Astrocyte (in vitro differentiated cells and primary cell): Measurements from ENCODE around the gene PRDM8. TPM values are rescaled to one million over a fixed set of nuclear protein-coding genes. Genes with fewer than 3 reads are reported as not detected.

ENCODE experiments used
- DNase-seq: peaks from one replicate; pipeline ENCODE4 v3.0.0-alpha.2; 2010; ENCODE audit warnings: low read depth
- FAIRE-seq: peaks from 2 replicates; lab custom pipeline; 2011; peaks lifted over from hg19 to GRCh38; lab: Jason Lieb, UNC
- H2AFZ ChIP-seq: 2 replicates; pipeline ENCODE4 v1.6.0; 2012; ENCODE audit warnings: low read depth, low read length, inconsistent platforms
- H3K27ac ChIP-seq: 2 replicates; pipeline ENCODE4 v1.5.1; 2011; ENCODE audit warnings: low read depth, low read length, inconsistent platforms
- H3K27me3 ChIP-seq: 2 replicates; pipeline ENCODE4 v1.6.0; 2011; ENCODE audit warnings: low read length, inconsistent platforms; ENCODE audit not compliant: insufficient read depth
- H3K36me3 ChIP-seq: 2 replicates; pipeline ENCODE4 v1.5.1; 2011; ENCODE audit warnings: low read length, inconsistent platforms; ENCODE audit not compliant: insufficient read depth
- H3K4me1 ChIP-seq: 2 replicates; pipeline ENCODE4 v1.5.1; 2011; ENCODE audit warnings: low read length, inconsistent platforms; ENCODE audit not compliant: insufficient read depth
- H3K4me2 ChIP-seq: 2 replicates; pipeline ENCODE4 v1.6.0; 2012; ENCODE audit warnings: low read length, inconsistent platforms
- H3K4me3 ChIP-seq: 2 replicates; pipeline ENCODE4 v1.5.1; 2011; ENCODE audit warnings: low read depth, mild to moderate bottlenecking, low read length, inconsistent platforms; ENCODE audit not compliant: insufficient read depth
- H3K79me2 ChIP-seq: 2 replicates; pipeline ENCODE4 v1.6.0; 2012; ENCODE audit warnings: mild to moderate bottlenecking, low read length, inconsistent platforms; ENCODE audit not compliant: insufficient read depth
- H3K9ac ChIP-seq: 2 replicates; pipeline ENCODE4 v1.6.0; 2012; ENCODE audit warnings: mild to moderate bottlenecking, low read length, inconsistent platforms
- H3K9me3 ChIP-seq: 2 replicates; pipeline ENCODE4 v1.5.1; 2012; ENCODE audit warnings: low read depth, mild to moderate bottlenecking, low read length, inconsistent platforms; ENCODE audit not compliant: insufficient read depth
- H4K20me1 ChIP-seq: 2 replicates; pipeline ENCODE4 v1.6.0; 2012; ENCODE audit warnings: low read length, inconsistent platforms; ENCODE audit not compliant: insufficient read depth
- H3K27ac Mint-ChIP-seq: one replicate; pipeline ENCODE4 v1.8.0; 2021; ENCODE audit warnings: mild to moderate bottlenecking, mixed read lengths; ENCODE audit not compliant: unreplicated experiment
- H3K27me3 Mint-ChIP-seq: one replicate; pipeline ENCODE4 v1.8.0; 2021; ENCODE audit warnings: low read depth, mixed read lengths; ENCODE audit not compliant: unreplicated experiment
- H3K36me3 Mint-ChIP-seq: one replicate; pipeline ENCODE4 v1.8.0; 2021; ENCODE audit warnings: low read depth, mixed read lengths; ENCODE audit not compliant: unreplicated experiment
- H3K4me1 Mint-ChIP-seq: one replicate; pipeline ENCODE4 v1.8.0; 2021; ENCODE audit warnings: low read depth, mixed read lengths; ENCODE audit not compliant: unreplicated experiment
- H3K4me3 Mint-ChIP-seq: one replicate; pipeline ENCODE4 v1.8.0; 2021; ENCODE audit warnings: mild to moderate bottlenecking, moderate library complexity, mixed read lengths; ENCODE audit not compliant: unreplicated experiment
- H3K9me3 Mint-ChIP-seq: one replicate; pipeline ENCODE4 v1.8.0; 2021; ENCODE audit warnings: mild to moderate bottlenecking, mixed read lengths; ENCODE audit not compliant: unreplicated experiment
- EZH2 ChIP-seq: IDR thresholded peaks from 2 replicates; pipeline ENCODE4 v1.6.1; 2012; ENCODE audit warnings: mild to moderate bottlenecking, low read length, inconsistent platforms; ENCODE audit not compliant: insufficient read depth
- total RNA-seq: library from RNA; stranded (reverse); gene quantifications from 2 replicates; pipeline ENCODE4 v1.2.1, GENCODE V29; 2021
- TF ChIP-seq, protein P1 (sequence below): IDR thresholded peaks from 2 replicates; pipeline ENCODE4 v1.5.1; 2011; ENCODE audit warnings: low read depth, mild to moderate bottlenecking, inconsistent platforms, low read length, moderate library complexity; ENCODE audit not compliant: insufficient read depth

Gene PRDM8
- total RNA-seq, 1 donor from 2014 or later, result 0.25 TPM

DNA sequence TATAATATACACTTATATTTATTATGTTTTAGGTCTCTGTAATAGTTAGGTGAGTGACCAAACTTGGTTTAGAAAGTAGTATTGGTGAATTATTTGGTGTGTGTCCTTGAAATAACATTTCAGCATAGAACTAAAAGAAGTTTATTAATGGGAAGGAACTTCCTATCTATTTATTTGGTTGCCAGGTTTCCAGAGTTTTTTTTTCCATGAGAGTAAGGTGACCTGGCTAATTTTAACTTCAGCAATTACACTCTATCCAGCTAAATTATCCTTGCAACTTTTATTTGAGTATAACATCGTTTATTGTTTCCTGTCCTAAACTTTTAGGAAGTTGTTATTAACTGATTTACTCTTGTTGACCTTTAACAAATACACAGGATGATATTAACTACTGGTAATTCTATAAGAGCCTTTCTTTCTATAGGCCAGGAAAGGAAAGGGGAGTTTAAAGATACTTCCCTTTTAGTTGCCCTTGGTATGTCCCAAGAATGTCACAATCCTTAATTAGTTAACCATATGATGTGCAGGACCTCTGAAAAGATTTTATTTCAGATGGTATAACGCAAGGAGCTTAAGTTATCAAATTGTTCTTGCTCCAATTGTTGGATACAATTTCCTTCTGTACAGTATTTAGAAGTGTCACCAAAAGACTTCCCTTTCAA, 18.9 kb downstream of the PRDM8 start:
- H3K27ac ChIP-seq, result no peak overlapping the region
- no peak overlapping the region for H2AFZ ChIP-seq
- Mint-ChIP-seq H3K4me1 (peaks cover 9% of the 10 kb centered on the region), H3K4me3 (no peak overlapping the region), H3K36me3 (no peaks in the 10 kb centered on the region), H3K27me3 (peaks cover 15% of the 10 kb centered on the region), H3K9me3 (no peaks in the 10 kb centered on the region), H3K27ac (no peak overlapping the region)
- no peak for TF ChIP-seq EZH2
- TF ChIP-seq, protein P1, sequence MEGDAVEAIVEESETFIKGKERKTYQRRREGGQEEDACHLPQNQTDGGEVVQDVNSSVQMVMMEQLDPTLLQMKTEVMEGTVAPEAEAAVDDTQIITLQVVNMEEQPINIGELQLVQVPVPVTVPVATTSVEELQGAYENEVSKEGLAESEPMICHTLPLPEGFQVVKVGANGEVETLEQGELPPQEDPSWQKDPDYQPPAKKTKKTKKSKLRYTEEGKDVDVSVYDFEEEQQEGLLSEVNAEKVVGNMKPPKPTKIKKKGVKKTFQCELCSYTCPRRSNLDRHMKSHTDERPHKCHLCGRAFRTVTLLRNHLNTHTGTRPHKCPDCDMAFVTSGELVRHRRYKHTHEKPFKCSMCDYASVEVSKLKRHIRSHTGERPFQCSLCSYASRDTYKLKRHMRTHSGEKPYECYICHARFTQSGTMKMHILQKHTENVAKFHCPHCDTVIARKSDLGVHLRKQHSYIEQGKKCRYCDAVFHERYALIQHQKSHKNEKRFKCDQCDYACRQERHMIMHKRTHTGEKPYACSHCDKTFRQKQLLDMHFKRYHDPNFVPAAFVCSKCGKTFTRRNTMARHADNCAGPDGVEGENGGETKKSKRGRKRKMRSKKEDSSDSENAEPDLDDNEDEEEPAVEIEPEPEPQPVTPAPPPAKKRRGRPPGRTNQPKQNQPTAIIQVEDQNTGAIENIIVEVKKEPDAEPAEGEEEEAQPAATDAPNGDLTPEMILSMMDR, result no peak
- no peaks in the 10 kb centered on the region for H3K79me2 ChIP-seq
- H4K20me1 ChIP-seq, result no peaks in the 10 kb centered on the region
- no peak overlapping the region for H3K4me3 ChIP-seq
- no peaks in the 10 kb centered on the region for H3K9me3 ChIP-seq
- no peak overlapping the region for H3K4me2 ChIP-seq
- H3K4me1 ChIP-seq, result peaks cover 14% of the 10 kb centered on the region
- no peak overlapping the region for H3K9ac ChIP-seq
- no peaks in the 10 kb centered on the region for H3K36me3 ChIP-seq
- H3K27me3 ChIP-seq, result no peaks in the 10 kb centered on the region
- no peak for DNase-seq
- no peak for FAIRE-seq

DNA sequence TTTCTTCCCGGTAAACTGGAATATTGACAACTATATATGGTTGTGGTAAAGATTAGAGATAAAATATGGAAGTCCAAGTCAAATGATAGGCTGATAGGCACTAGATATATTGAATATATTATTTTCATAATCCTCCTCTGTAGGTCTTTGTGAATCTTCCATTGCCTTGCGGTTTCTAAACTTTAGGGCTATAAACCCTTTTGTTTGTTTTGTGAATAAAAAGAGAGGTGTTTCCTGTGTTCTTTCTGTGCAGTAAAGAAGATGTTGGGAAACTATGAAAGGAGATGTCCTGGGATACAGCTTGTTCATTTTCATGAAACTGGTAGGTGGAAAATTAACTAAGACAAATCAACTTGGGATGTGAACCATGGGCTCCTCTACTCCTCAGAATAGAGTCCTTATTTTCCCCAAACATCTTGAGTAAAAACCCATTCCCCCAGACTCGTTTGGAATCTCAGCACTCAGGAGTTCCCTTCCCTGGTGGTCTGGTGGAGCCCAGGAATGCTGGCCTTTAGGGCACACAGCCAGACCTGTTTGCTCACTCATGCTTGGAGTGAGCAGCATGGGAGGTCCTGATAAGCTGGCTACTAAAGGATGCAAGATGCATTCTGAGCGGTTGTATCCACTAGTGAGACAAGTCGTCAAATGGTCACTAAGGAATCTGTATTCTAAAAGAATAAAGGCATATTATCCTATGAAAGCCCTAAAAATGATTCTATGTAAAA, 22.2 kb downstream of the PRDM8 start:
- H3K4me1 ChIP-seq, result peaks cover 6% of the 10 kb centered on the region
- no peak overlapping the region for H2AFZ ChIP-seq
- DNase-seq (peak; percentile 32), FAIRE-seq (no peak)
- no peaks in the 10 kb centered on the region for H3K36me3 Mint-ChIP-seq
- no peak for TF ChIP-seq EZH2
- H3K9ac ChIP-seq, result no peak overlapping the region
- H3K36me3 ChIP-seq, result no peaks in the 10 kb centered on the region
- H3K27me3 Mint-ChIP-seq, result peaks cover 15% of the 10 kb centered on the region
- H3K4me3 Mint-ChIP-seq, result no peak overlapping the region
- no peak overlapping the region for H3K4me3 ChIP-seq
- peaks cover 3% of the 10 kb centered on the region for H3K4me1 Mint-ChIP-seq
- no peaks in the 10 kb centered on the region for H3K9me3 Mint-ChIP-seq
- H3K27ac ChIP-seq, result no peak overlapping the region
- H3K27me3 ChIP-seq, result no peaks in the 10 kb centered on the region
- H3K27ac Mint-ChIP-seq, result no peak overlapping the region
- H4K20me1 ChIP-seq, result no peaks in the 10 kb centered on the region
- H3K4me2 ChIP-seq, result peak overlapping the region; percentile 52
- H3K79me2 ChIP-seq, result no peaks in the 10 kb centered on the region
- H3K9me3 ChIP-seq, result no peaks in the 10 kb centered on the region

DNA sequence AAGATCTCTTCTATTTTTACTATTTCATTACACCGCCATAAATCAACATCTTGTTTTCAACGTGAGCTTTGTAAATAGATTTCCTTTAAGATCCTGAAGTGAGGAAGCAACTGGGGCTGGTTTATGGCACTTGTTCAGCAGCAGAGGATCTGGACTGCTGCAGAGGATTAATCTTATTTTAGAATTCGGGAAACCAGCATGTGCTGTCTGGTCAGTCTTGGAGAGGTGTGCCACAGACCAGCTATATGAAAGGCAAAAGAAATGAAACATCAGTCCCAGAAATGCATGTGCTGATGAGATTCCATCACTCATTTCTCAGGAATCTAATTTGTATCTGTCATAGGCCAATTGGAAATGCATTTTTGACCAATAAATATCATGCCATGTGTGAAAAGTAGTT, 23.4 kb downstream of the PRDM8 start:
- Histone ChIP-seq H4K20me1 (no peaks in the 10 kb centered on the region), H3K9ac (no peak overlapping the region), H3K27me3 (no peaks in the 10 kb centered on the region), H3K27ac (no peak overlapping the region), H3K9me3 (no peaks in the 10 kb centered on the region), H3K79me2 (no peaks in the 10 kb centered on the region), H3K4me1 (peaks cover 6% of the 10 kb centered on the region), H2AFZ (no peak overlapping the region), H3K4me2 (no peak overlapping the region), H3K36me3 (no peaks in the 10 kb centered on the region), H3K4me3 (no peak overlapping the region)
- Mint-ChIP-seq H3K4me3 (no peak overlapping the region), H3K27ac (no peak overlapping the region), H3K9me3 (no peaks in the 10 kb centered on the region), H3K4me1 (peaks cover 3% of the 10 kb centered on the region), H3K36me3 (no peaks in the 10 kb centered on the region), H3K27me3 (peaks cover 15% of the 10 kb centered on the region)
- TF ChIP-seq, protein P1, result no peak
- FAIRE-seq (no peak), DNase-seq (no peak)
